ENCODE data around the gene CD74.
"Not testable (repeated sequence)": the region's sequence is repeated elsewhere in the genome, so short reads cannot be mapped to it uniquely, and the experiment has no call there.

The CD74 gene

GRCh38 chr5:150440948-150441812 is 28.5 kb upstream of the CD74 start:
- DNase-seq: no peak

GRCh38 chr5:150438873-150439546 is 26.3 kb upstream of the CD74 start:
- no peak for DNase-seq

GRCh38 chr5:150436141-150436680 is 23.5 kb upstream of the CD74 start:
- DNase-seq: peak; percentile 88

- DNase-seq: no peak
These were observed 21.8 kb upstream of the CD74 start for GRCh38 chr5:150434464-150434863.

GRCh38 chr5:150431574-150431973 is 18.9 kb upstream of the CD74 start:
- DNase-seq: no peak

- no peak for DNase-seq
These were observed 18.3 kb upstream of the CD74 start for GRCh38 chr5:150431048-150431447.

- DNase-seq: no peak
These were observed 16.7 kb upstream of the CD74 start for GRCh38 chr5:150429410-150429873.

GRCh38 chr5:150428978-150429377 is 16.3 kb upstream of the CD74 start:
- DNase-seq: no peak

GRCh38 chr5:150428106-150428876 is 15.6 kb upstream of the CD74 start:
- no peak for DNase-seq

GRCh38 chr5:150426165-150426564 is 13.5 kb upstream of the CD74 start:
- not testable (repeated sequence) for DNase-seq

GRCh38 chr5:150422758-150423157 is 10.0 kb upstream of the CD74 start:
- no peak for DNase-seq

GRCh38 chr5:150422075-150422474 is 9.4 kb upstream of the CD74 start:
- DNase-seq: no peak

- DNase-seq: no peak
These were observed 7.0 kb upstream of the CD74 start for GRCh38 chr5:150419630-150420270.

- not testable (repeated sequence) for DNase-seq
These were observed 1.4 kb upstream of the CD74 start for GRCh38 chr5:150413902-150414790.

- DNase-seq: no peak
These were observed 629 bp upstream of the CD74 start for GRCh38 chr5:150413176-150413901.

GRCh38 chr5:150411245-150411979 is 1.3 kb downstream of the CD74 start:
- DNase-seq: no peak

GRCh38 chr5:150410524-150411244 is 2.0 kb downstream of the CD74 start:
- DNase-seq: peak; percentile 74

- peak; percentile 90 for DNase-seq
These were observed 2.8 kb downstream of the CD74 start for GRCh38 chr5:150409638-150410523.
